CD14-positive monocyte (primary cell): ENCODE measurements around the gene CRYBA2. TPM values are rescaled to one million over a fixed set of nuclear protein-coding genes. Genes with fewer than 3 reads are reported as not detected.
A peak's percentile ranks its signal among the peaks of the same experiment; 100 is the strongest.

Source experiments
- DNase-seq, 3 donors: peaks; one replicate each; pipeline ENCODE4 v3.0.0-alpha.2; 2011 to 2022
- H2AFZ ChIP-seq: 2 replicates; pipeline ENCODE4 v1.6.0; 2012; ENCODE audit warnings: mild to moderate bottlenecking, low read depth, low read length, inconsistent platforms; ENCODE audit not compliant: insufficient read depth, poor library complexity, severe bottlenecking
- H3K27ac ChIP-seq, 2 donors: 1 replicate in 1 of 2; 2 replicates in 1 of 2; pipeline ENCODE4 v1.5.1; 2012 to 2013; ENCODE audit warnings: low read length in 2 of 2, control low read depth in 1 of 2, inconsistent platforms in 1 of 2, low read depth in 1 of 2, mild to moderate bottlenecking in 1 of 2
- H3K27me3 ChIP-seq, 2 donors: one replicate each; pipeline versions ENCODE4 v1.6.0 to v1.6.1; 2011 to 2013; ENCODE audit warnings: low read length in 2 of 2; ENCODE audit not compliant: control insufficient read depth in 2 of 2, insufficient read depth in 2 of 2
- H3K36me3 ChIP-seq, 2 donors: replicated peaks in 1 of 2; 1 replicate in 1 of 2; 2 replicates in 1 of 2; pipeline versions ENCODE4 v1.5.1 to v1.6.1; 2012 to 2013; ENCODE audit warnings: low read length in 2 of 2, control low read depth in 1 of 2, inconsistent platforms in 1 of 2, mild to moderate bottlenecking in 1 of 2; ENCODE audit not compliant: insufficient read depth in 2 of 2, control insufficient read depth in 1 of 2
- H3K4me1 ChIP-seq, 2 donors: 1 replicate in 1 of 2; 2 replicates in 1 of 2; pipeline versions ENCODE4 v1.5.1 to v1.6.1; 2012 to 2013; ENCODE audit warnings: low read length in 2 of 2, control low read depth in 1 of 2, inconsistent platforms in 1 of 2, mild to moderate bottlenecking in 1 of 2, moderate library complexity in 1 of 2; ENCODE audit not compliant: insufficient read depth in 2 of 2, control insufficient read depth in 1 of 2
- H3K4me2 ChIP-seq: replicated peaks from 2 replicates; pipeline ENCODE3; 2012; ENCODE audit warnings: low read length, moderate library complexity, mild to moderate bottlenecking; ENCODE audit not compliant: poor library complexity, severe bottlenecking; ENCODE audit errors: extremely low read depth
- H3K4me3 ChIP-seq, 3 experiments: fragments of 200-600 bp in 1 of 3; sonication (generic) in 1 of 3; replicated peaks in 1 of 3; 1 replicate in 2 of 3; 2 replicates in 1 of 3; pipeline ENCODE4 v1.5.1; 2011 to 2013; ENCODE audit warnings: low read length in 3 of 3, mild to moderate bottlenecking in 3 of 3, control low read depth in 2 of 3, low read depth in 2 of 3, inconsistent platforms in 1 of 3, moderate library complexity in 1 of 3
- H3K79me2 ChIP-seq: 2 replicates; pipeline ENCODE4 v1.6.0; 2012; ENCODE audit warnings: mild to moderate bottlenecking, control low read depth, inconsistent platforms, low read length, moderate library complexity; ENCODE audit not compliant: insufficient read depth
- H3K9ac ChIP-seq: 2 replicates; pipeline ENCODE4 v1.6.0; 2017; ENCODE audit warnings: low read length, mild to moderate bottlenecking; ENCODE audit not compliant: insufficient read depth, poor library complexity, severe bottlenecking
- H3K9me3 ChIP-seq, 2 donors: replicated peaks in 1 of 2; 1 replicate in 1 of 2; 2 replicates in 1 of 2; pipeline versions ENCODE4 v1.5.1 to v1.6.1; 2012 to 2013; ENCODE audit warnings: low read length in 2 of 2, control low read depth in 1 of 2; ENCODE audit not compliant: control insufficient read depth in 1 of 2, insufficient read depth in 1 of 2
- H4K20me1 ChIP-seq: 2 replicates; pipeline ENCODE4 v1.6.0; 2012; ENCODE audit warnings: mild to moderate bottlenecking, low read length, control low read depth, moderate library complexity; ENCODE audit not compliant: insufficient read depth
- H3K27ac Mint-ChIP-seq, 7 donors: one replicate each; pipeline ENCODE4 v1.8.0; 2020; ENCODE audit warnings: mild to moderate bottlenecking in 7 of 7, mixed read lengths in 7 of 7, moderate library complexity in 6 of 7, inconsistent platforms in 2 of 7
- H3K27me3 Mint-ChIP-seq, 3 donors: one replicate each; pipeline ENCODE4 v1.8.0; 2021 to 2022; ENCODE audit warnings: low read depth in 3 of 3, mild to moderate bottlenecking in 3 of 3, mixed read lengths in 3 of 3, moderate library complexity in 3 of 3, inconsistent platforms in 1 of 3
- H3K36me3 Mint-ChIP-seq, 2 donors: one replicate each; pipeline ENCODE4 v1.8.0; 2020; ENCODE audit warnings: mixed read lengths in 2 of 2, inconsistent platforms in 1 of 2, mild to moderate bottlenecking in 1 of 2
- H3K4me1 Mint-ChIP-seq: one replicate; pipeline ENCODE4 v1.8.0; 2020; ENCODE audit warnings: mild to moderate bottlenecking, mixed read lengths
- H3K4me3 Mint-ChIP-seq, 2 donors: one replicate each; pipeline ENCODE4 v1.8.0; 2020; ENCODE audit warnings: mild to moderate bottlenecking in 2 of 2, mixed read lengths in 2 of 2, moderate library complexity in 1 of 2
- H3K9me3 Mint-ChIP-seq, 7 donors: one replicate each; pipeline ENCODE4 v1.8.0; 2020 to 2022; ENCODE audit warnings: mixed read lengths in 7 of 7, mild to moderate bottlenecking in 6 of 7, moderate library complexity in 6 of 7, inconsistent platforms in 2 of 7
- whole genome bisulfite sequencing: methylation state at CpG from one replicate; pipeline ENCODE4 v1.1.5; 2013; ENCODE audit warnings: missing lambda C conversion rate; ENCODE audit not compliant: insufficient coverage; 5-methylcytosine and 5-hydroxymethylcytosine counted together
- intact Hi-C, 2 donors: fragments of 100-400 bp; cut with micrococcal nuclease; formaldehyde crosslinking; loops; one replicate each; pipeline versions ENCODE4 v1.15.0 to v1.15.1; 2023
- polyA plus RNA-seq, 3 donors: library from polyadenylated mRNA; depleted of rRNA in 1 of 3; unstranded in 2 of 3; stranded (reverse) in 1 of 3; fragments of 300-500 nt in 2 of 3; fragments of >200 nt in 1 of 3; fragmentation: Illumina TruSeq in 2 of 3; gene quantifications; 1 replicate in 2 of 3; 2 replicates in 1 of 3; pipeline ENCODE4 v1.2.3, GENCODE V29; 2012 to 2021
- TF ChIP-seq, protein P1 (sequence below): fragments of 200-600 bp; IDR thresholded peaks from one replicate; pipeline ENCODE4 v1.8.0; 2022; ENCODE audit warnings: antibody characterized with exemption, mild to moderate bottlenecking

CRYBA2 gene
- polyA plus RNA-seq, 3 donors = not detected

DNA sequence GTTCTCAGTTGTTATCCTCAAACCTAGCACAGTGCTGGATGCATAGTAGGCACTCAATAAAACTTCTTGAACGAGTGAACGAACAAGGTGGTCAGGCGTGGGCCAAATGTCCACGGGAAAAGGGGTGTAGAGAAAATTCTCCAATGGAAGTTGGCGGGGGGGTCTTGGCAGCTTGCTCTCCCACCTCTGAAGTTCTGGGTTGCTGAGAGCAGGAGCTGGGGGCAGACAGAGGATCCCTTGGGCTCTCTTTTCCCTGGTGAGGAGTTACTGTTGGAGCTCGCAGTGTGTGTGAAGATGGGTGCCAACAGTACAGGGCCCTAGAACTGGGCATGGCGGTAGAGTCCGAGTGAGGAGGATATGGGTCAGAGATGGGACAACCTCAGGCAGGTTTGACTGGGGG, 2.3 kb upstream of the CRYBA2 start:
- Histone ChIP-seq H3K4me2 (no peak overlapping the region), H3K9ac (no peak overlapping the region), H3K9me3 (peaks cover 5 to 50% of the 10 kb centered on the region in 2 donors), H3K27me3 (peaks cover 65 to 98% of the 10 kb centered on the region in 2 donors), H3K79me2 (no peaks in the 10 kb centered on the region), H3K4me3 (no peak overlapping the region), H3K4me1 (peaks cover 3 to 13% of the 10 kb centered on the region in 2 donors), H2AFZ (no peak overlapping the region), H3K36me3 (no peaks in the 10 kb centered on the region), H3K27ac (no peak overlapping the region), H4K20me1 (no peaks in the 10 kb centered on the region)
- intact Hi-C loops = loop anchor here in 1 of 2 donors (10.0 kb wide), 1 partner anchor 159 kb away; no protein-coding TSS in a partner anchor
- H3K4me3 Mint-ChIP-seq = peak overlapping the region in 1 of 2 donors; percentile 86
- no peak for DNase-seq
- TF ChIP-seq, protein P1, sequence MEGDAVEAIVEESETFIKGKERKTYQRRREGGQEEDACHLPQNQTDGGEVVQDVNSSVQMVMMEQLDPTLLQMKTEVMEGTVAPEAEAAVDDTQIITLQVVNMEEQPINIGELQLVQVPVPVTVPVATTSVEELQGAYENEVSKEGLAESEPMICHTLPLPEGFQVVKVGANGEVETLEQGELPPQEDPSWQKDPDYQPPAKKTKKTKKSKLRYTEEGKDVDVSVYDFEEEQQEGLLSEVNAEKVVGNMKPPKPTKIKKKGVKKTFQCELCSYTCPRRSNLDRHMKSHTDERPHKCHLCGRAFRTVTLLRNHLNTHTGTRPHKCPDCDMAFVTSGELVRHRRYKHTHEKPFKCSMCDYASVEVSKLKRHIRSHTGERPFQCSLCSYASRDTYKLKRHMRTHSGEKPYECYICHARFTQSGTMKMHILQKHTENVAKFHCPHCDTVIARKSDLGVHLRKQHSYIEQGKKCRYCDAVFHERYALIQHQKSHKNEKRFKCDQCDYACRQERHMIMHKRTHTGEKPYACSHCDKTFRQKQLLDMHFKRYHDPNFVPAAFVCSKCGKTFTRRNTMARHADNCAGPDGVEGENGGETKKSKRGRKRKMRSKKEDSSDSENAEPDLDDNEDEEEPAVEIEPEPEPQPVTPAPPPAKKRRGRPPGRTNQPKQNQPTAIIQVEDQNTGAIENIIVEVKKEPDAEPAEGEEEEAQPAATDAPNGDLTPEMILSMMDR = no peak
- peaks cover 0 to 4% of the 10 kb centered on the region in 2 donors for H3K36me3 Mint-ChIP-seq
- peaks cover 85 to 97% (median 95%) of the 10 kb centered on the region in 3 donors for H3K27me3 Mint-ChIP-seq
- WGBS = 23% methylated on average over 5 of the region's 8 CpGs
- H3K27ac Mint-ChIP-seq = peak overlapping the region in 1 of 7 donors; percentile 51
- H3K9me3 Mint-ChIP-seq = peaks cover 0 to 22% (median 7%) of the 10 kb centered on the region in 7 donors
- H3K4me1 Mint-ChIP-seq = peaks cover 13% of the 10 kb centered on the region

GRCh38 chr2:218992703-218993344, 398 bp downstream of the CRYBA2 start:
- Histone ChIP-seq H3K79me2 (no peaks in the 10 kb centered on the region), H3K36me3 (no peaks in the 10 kb centered on the region), H3K27ac (no peak overlapping the region), H3K4me1 (peaks cover 3 to 13% of the 10 kb centered on the region in 2 donors), H3K9ac (no peak overlapping the region), H2AFZ (no peak overlapping the region), H3K9me3 (peaks cover 5 to 43% of the 10 kb centered on the region in 2 donors), H3K4me3 (peak overlapping the region in 1 of 3 experiments; percentile 25), H3K4me2 (peak overlapping the region; percentile 52), H3K27me3 (peaks cover 75 to 99% of the 10 kb centered on the region in 2 donors), H4K20me1 (no peaks in the 10 kb centered on the region)
- peak overlapping the region in 1 of 2 donors; percentile 61 for H3K4me3 Mint-ChIP-seq
- intact Hi-C loops = loop anchor here in 1 of 2 donors (10.0 kb wide), 1 partner anchor 162 kb away; no protein-coding TSS in a partner anchor
- TF ChIP-seq, protein P1 = no peak
- H3K27ac Mint-ChIP-seq = no peak overlapping the region
- peaks cover 0 to 4% of the 10 kb centered on the region in 2 donors for H3K36me3 Mint-ChIP-seq
- WGBS = under 1% methylated on average over 40 of the region's 44 CpGs
- H3K27me3 Mint-ChIP-seq = peaks cover 86 to 100% (median 95%) of the 10 kb centered on the region in 3 donors
- no peak for DNase-seq
- H3K4me1 Mint-ChIP-seq = peaks cover 13% of the 10 kb centered on the region
- H3K9me3 Mint-ChIP-seq = peaks cover 0 to 28% (median 7%) of the 10 kb centered on the region in 7 donors
